ENCODE measurements around the gene KIFBP.
"Not testable (repeated sequence)": the region's sequence is repeated elsewhere in the genome, so short reads cannot be mapped to it uniquely, and the experiment has no call there.

The KIFBP gene, protein sequence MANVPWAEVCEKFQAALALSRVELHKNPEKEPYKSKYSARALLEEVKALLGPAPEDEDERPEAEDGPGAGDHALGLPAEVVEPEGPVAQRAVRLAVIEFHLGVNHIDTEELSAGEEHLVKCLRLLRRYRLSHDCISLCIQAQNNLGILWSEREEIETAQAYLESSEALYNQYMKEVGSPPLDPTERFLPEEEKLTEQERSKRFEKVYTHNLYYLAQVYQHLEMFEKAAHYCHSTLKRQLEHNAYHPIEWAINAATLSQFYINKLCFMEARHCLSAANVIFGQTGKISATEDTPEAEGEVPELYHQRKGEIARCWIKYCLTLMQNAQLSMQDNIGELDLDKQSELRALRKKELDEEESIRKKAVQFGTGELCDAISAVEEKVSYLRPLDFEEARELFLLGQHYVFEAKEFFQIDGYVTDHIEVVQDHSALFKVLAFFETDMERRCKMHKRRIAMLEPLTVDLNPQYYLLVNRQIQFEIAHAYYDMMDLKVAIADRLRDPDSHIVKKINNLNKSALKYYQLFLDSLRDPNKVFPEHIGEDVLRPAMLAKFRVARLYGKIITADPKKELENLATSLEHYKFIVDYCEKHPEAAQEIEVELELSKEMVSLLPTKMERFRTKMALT

DNA sequence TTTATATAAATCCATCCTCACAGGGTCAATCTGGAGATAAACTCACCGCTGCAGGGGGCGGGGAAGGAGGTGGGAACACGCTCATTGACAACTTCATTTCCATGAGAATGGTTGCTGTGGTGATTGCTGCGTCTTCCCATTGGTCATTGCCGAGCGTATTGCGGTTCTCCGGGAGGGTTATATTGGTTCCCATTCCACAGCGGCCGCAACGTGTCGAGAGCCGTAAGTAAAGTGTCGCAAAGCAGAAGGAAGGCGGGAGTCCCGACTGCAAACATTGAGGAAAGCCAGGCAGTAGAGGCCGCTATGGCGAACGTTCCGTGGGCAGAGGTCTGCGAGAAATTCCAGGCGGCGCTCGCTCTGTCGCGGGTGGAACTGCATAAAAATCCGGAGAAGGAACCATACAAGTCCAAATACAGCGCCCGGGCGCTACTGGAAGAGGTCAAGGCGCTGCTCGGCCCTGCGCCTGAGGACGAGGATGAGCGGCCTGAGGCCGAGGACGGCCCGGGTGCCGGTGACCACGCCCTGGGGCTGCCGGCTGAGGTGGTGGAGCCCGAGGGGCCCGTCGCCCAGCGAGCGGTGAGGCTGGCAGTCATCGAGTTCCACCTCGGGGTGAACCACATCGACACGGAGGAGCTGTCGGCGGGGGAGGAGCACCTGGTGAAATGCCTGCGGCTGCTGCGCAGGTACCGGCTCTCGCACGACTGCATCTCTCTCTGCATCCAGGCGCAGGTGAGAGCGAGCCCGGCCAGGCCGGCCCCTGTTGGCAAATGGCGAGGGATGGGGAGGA, at the start of gene KIFBP:
TSS of gene KIFBP (plus strand) at position 274 of the 787 bp plus-strand sequence. CDS start at position 304, 30 bp downstream.
- peak; percentile 91 for DNase-seq

DNA sequence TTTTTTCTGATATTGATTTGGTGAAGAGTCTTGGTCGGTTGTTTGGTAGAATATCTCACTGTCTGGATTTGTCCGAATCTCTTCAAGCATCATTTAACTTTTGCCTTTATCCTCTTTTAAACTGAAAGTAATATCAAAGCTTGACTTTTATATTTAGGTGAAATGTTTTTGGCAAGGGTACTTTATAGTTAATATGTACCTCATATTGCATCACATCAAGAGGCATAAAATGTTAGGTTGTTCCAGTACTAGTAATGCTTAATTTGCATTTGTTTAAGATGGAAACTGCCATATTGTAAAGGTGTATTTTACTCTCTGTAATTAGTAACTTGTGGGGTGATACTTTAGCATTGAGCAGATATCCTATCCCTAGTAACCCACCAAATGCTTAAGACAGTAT, 49.7 kb upstream of the KIFBP start:
- DNase-seq, result no peak

DNA sequence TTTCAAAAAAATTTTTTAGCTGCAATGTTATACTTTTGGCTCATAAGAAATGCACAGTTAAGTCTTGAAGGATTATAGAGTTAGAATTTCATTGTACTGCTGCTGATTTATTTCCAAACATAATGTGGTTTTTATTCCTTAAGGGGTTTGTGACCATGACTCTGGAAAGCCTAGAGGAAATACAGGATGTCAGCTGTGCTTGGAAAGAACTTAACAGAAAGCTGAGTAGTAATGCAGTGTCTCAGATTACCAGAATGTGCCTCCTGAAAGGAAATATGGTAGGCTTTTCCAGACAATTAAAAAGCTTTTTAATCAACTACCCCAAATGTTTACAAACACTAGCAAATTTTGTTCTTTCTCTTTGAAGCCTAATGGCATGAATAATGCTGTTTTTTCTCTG, 47.7 kb upstream of the KIFBP start:
- not testable (repeated sequence) for DNase-seq

DNA sequence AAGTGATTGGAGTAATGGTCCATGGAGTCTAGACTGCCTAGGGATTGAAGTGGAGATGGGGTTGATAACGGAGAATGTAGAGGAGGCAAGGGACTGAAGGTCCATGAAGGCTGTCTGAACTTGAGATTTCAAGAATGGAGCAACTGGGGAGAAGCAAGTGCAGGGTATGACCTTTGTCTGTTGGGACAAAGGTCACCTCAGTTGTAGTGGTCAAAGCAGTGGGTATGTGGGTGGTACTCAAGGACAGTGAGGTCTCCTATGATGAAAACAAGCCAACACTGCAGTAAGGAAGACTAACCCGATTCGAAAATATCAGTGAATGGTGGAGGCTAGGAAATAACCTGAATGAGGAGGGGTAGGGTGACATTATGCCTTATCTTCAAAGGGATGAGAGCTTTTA, 38.0 kb upstream of the KIFBP start:
- no peak for DNase-seq

DNA sequence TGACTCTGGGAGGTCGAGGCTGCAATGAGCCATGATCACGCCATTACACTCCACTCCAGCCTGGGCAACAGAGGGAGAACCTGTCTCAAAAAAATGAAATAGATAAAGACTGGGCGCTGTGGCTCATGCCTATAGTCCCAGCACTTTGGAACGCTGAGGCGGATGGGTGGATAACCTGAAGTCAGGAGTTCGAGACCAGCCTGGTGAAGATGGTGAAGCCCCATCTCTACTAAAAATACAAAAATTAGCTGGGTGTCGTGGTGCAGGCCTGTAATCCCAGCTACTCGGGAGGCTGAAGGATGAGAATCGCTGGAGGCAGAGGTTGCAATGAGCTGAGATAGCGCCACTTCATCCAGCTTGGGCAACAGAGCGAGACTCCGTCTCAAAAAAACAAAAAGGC, 33.7 kb upstream of the KIFBP start:
- DNase-seq, result no peak

DNA sequence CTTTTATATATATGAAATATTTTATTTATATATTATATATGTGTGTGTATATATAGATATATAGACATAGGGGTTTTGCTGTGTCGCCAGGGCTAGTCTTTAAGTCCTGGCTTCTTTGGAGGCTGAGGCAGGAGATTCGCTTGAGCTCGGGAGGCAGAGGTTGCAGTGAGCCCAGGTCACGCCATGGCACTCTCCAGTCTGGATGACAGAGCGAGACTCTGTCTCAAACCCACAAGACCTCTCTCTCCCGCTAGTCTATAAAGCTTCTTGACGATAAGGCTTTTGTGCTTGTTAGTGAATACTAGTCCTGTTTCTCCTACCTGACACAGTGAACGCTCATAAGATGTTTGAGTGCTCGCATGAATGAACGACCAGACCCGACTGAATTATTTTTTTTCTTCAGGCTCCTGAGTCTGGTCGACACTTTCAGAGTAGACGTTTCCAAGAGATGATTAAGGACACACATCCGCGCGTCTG, 33.2 kb upstream of the KIFBP start:
- no peak for DNase-seq

DNA sequence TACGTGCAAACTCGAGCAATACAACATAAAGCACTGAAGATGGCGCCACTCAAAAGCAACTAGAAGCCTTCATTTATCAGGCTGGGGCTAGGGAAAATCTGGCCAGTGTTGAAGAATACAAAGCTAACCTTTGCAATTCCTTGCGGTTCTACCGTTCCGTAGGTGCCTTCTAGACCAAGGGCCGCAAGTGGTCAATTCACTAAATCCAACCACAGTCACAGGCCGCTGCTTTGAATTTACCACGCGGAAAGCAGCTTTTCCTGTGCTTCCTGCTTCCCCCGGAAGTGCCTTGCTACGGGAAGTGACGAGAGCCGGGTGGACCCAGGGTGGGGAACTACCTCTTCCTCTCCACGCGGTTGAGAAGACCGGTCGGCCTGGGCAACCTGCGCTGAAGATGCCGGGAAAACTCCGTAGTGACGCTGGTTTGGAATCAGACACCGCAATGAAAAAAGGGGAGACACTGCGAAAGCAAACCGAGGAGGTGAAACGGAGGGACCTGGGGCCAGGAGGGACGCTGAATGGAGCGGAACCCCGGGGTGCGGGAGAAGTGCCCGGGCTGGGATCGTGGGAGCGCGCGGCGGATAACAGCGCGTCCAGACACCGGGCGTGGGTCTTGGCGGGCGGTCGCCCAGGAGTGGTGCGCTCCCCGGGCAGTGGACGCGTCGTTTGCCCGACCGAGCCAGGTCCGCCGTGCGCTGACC, 32.6 kb upstream of the KIFBP start, which contains the start of gene DDX21:
TSS of gene DDX21 (plus strand) at position 339 of the 701 bp plus-strand sequence. CDS start at position 395, 56 bp downstream.
- peak; percentile 52 for DNase-seq

DNA sequence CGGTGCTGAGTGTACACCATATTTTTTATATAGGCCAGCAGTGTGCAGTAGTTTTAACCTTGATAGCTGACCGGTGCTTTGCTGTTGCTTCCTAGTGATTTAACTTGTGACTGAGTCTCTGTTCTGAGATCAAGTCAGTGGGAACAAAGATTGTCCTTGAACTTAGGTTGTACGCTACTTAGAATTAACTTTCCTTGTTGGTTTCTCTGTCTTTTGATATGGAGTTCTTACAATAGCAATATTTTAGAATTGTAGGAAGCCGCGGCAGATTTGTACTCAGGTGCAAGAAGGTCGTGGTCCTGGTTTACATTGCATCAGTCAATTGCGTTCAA, 31.4 kb upstream of the KIFBP start:
- DNase-seq, result no peak

DNA sequence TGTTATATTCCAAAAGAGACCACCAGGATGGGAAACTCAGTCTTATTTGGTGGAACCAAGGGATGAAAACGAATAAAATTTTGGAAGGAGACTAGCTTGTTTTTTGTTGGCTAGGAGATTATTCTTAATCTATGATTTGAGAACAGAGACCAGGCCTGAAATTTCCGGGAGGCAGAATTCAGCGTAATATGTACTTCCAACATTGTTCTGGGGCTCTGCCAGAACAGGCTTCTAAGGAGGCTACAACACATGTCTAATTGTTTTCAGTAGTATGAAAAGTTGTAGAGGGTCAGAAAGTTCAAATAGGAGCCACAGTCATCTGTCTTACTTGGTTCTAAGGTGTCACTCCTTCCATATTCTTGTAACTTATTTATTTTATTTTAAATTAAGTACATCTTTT, 30.9 kb upstream of the KIFBP start:
- no peak for DNase-seq

DNA sequence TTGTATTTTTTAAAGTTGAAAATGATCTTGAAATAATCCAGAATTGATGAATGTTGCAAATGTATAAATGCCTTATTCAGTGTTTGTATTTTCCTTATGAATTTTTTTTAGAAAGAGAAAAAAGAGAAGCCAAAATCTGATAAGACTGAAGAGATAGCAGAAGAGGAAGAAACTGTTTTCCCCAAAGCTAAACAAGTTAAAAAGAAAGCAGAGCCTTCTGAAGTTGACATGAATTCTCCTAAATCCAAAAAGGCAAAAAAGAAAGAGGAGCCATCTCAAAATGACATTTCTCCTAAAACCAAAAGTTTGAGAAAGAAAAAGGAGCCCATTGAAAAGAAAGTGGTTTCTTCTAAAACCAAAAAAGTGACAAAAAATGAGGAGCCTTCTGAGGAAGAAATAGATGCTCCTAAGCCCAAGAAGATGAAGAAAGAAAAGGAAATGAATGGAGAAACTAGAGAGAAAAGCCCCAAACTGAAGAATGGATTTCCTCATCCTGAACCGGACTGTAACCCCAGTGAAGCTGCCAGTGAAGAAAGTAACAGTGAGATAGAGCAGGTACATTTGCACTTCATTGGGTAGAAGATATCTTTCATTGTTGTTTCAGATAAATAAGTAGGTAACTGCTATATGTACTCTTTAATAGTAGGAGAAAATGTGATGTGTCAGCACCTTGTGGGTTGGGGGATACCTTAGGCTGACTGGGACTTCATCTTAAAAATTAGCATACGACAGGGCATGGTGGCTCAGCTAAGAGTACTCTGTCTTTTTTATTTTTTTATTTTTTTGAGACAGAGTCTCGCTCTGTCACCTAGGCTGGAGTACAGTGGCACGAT, 28.7 kb upstream of the KIFBP start:
- DNase-seq, result no peak

DNA sequence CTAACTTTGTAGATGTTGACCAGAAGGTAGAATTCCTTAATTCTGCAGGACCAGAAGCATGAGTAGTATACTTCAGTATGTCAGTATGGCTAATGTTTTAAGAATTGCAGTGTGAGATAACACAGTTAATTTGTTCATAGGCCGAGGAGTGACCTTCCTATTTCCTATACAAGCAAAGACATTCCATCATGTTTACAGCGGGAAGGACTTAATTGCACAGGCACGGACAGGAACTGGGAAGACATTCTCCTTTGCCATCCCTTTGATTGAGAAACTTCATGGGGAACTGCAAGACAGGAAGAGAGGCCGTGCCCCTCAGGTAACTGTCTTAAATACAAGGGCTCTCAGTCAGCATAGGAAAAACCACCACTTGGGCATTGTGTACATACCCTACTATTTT, 25.5 kb upstream of the KIFBP start:
- DNase-seq, result no peak

DNA sequence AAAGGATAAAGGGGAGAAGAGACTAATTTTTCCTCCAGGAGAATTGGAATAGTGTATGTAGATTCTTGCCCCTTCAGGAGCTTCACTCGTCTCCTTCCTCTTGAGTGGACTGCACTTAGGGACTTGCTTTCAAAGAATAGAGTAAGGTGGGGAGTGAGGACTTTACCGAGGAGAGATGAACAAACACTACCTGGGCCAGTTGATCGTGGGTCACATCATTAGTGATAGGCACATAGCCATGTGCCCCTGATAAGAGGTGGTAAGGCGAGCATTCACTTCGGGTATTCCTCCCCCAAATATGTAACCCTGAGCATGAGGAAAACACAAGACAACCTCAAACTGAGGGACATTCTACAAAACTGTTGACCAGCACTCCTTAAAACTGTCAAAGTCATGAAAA, 14.6 kb upstream of the KIFBP start:
- DNase-seq, result no peak

DNA sequence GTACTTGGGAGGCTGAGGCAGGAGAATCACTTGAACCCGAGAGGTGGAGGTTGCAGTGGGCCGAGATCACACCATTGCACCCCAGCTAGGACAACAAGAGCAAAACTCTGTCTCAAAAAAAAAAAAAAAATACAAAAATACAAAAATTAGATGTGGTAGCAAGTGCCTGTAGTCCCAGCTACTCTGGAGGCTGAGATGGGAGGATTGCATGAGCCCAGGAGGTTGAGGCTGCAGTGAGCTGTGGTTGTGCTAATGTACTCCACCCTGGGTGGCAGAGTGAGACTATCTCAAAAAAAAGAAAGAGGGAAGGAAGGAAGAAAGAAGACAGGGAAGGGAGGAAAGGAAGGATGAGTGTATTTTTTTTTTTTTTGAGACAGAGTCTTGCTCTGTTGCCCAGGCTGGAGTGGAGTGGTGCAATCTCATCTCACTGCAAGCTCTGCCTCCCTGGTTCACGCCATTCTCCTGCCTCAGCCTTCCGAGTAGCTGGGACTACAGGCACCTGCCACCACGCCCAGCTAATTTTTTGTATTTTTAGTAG, 12.6 kb upstream of the KIFBP start:
- not testable (repeated sequence) for DNase-seq

DNA sequence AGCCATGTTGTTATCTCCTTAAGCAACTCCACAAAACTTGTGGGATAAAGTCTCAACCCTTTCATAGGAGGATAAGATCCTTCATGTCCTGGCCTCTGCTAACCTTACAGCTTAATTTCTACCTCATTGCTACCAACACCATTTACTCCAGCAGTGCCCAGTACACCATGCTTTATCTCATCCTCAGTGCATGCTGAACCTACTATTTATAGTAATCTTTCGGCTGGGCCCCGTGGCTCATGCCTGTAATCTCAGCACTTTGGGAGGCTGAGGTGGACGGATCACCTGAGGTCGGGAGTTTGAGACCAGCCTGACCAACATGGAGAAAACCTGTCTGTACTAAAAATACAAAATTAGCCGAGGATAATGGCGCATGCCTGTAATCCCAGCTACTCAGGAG, 8.9 kb upstream of the KIFBP start:
- DNase-seq, result not testable (repeated sequence)

DNA sequence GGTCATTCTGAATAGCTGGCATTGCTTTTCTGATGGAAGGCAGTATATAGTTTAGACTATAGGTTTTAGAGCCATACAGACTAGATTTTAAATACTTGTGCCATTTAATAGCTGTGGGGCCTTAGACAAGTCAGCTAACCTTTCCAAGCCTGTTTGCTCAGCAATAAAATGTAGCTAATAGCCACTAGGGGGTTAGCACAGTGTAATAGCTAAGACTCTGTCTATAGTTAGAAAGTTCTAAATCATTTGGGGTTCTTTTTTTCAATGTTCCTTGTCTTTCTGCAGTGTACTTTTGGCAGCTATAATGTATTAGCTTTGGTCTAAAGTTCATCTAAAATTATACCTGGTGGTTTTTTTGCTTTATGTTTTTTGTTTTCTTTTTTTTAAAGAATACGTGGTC, 7.5 kb upstream of the KIFBP start:
- DNase-seq, result no peak

DNA sequence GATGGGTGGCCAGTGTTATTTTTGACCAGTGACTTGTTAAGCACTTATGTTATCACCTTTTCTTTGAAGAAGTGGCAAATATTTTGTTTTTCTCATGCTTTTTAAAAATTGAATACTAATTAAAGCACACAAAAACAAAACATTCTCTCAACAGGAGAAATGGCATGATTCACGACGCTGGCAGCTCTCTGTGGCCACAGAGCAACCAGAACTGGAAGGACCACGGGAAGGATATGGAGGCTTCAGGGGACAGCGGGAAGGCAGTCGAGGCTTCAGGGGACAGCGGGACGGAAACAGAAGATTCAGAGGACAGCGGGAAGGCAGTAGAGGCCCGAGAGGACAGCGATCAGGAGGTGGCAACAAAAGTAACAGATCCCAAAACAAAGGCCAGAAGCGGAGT, 6.2 kb upstream of the KIFBP start:
- DNase-seq, result no peak

DNA sequence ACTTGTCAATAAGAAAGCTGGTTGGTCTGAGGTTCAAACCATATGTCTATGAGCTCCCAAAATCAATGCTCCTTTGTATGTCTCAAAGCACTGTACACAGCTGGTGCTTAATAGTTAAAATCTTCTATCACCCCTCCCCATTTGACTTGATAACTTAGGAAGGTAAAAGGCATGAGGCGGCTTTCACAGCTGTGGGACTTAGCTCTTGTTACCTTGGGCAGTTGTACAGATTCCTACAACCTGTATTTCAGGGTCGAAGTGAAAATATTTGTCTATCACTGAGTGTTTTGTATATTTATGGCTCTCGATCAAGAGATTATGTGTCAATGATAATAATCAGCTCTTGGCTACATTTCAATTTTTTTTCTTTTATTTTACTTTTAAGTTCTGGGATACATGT, 992 bp upstream of the KIFBP start:
- no peak for DNase-seq

DNA sequence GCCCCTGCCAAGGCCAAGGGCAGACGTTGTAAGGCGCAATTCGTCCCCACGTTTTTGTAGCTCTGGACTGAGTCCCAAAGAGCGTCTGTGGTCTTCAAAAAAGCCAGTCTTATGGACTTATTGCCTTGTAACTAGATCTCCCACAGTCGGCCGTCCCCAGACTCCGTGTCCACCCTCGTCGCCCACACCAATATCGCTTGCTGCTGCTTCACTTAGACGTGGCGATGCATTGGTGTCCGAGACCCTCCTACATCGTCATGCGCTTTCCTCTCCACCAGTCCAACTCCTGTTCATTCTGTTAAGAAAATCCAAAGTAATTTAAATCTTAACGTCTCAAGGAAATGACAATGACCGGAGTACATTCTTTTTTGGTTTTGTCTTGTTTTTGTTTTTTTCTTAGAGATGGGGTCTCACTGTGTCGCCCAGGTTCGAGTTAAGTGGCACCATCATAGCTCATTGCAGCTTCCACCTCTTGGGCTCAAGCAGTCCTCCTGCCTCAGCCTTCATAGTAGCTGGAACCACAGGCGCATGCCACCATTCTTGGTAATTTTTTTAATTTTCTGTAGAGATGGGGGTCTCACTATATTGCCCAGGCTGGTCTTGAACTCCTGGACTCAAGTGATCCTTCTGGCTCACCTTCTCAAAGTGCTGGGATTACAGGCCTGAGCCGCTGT, 851 bp downstream of the KIFBP start:
- no peak for DNase-seq

DNA sequence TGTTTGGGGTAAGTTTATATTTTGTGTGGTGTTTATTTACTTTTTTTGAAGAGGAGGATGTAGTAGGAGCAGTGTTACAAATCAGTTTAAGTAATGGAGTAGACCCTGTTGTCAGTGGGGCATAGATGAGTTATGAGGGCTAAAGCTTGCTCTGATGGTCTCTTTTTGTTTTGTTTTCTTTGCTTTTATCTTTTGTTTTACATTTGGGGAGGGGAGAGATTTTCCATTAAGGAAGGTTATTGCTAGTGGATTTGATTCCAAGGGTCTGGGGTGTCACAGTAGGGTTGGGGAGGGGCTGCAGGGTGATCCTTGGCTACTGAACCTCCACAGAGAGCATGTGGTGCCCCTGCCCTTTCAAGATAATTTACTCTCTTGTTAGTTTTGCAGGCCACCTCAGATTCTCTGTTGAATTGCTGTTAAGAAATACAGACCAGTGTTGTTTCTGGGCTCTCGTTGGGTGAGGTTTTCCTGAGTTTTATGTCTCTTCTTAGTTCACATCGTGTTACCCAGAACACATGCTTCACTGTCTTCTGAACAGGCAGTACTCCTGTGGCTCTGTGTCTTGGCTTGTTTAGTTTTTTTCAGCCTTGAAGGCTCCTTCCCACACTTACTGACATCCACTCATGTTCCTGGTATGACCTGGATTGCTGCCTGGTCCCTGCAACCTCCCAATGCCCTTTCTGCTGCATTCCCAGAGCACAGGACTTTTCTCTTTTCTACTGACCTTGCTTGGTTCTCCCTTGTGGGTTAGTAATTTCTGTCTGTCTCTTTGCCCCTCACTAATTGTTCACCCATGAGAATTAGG, 4.2 kb downstream of the KIFBP start:
- DNase-seq, result no peak

DNA sequence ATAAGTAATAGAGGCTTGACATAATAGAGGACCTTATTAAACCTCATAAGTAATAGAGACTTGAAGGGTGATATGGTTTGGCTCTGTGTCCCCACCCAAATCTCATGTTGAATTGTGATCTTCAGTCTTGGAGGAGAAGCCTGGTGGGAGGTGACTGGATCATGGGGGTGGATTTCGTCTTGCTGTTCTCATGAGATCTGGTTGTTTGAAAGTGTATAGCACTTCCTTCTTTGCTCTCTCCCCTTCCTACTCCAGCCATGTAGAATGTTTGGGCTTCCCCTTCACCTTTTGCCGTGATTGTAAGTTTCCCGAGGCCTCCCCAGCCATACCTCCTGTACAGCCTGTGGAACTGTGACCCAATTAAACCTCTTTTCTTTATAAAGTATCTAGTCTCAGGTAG, 8.6 kb downstream of the KIFBP start:
- DNase-seq, result no peak

Data from NCI-H1105 (cell line).